Measurements from ENCODE around the gene WDFY3. TPM values are rescaled to one million over a fixed set of nuclear protein-coding genes. Genes with fewer than 3 reads are reported as not detected.

Gene WDFY3
- total RNA-seq, 1 donor from 2014 or later = 0.04 TPM

- H3K27me3 Mint-ChIP-seq = no peaks in the 10 kb centered on the region
- DNase-seq = no peak
- no peaks in the 10 kb centered on the region for H3K36me3 Mint-ChIP-seq (ENCODE audit: low read depth)
- intact Hi-C loops (cut with micrococcal nuclease) = no loop called here
- ChIA-PET POLR2A (no interaction called here), CTCF (no interaction called here)
- TF ChIP-seq CTCF (IDR thresholded peaks at IDR 0.05) = no peak
- H3K4me1 Mint-ChIP-seq = no peaks in the 10 kb centered on the region
- no peaks in the 10 kb centered on the region for H3K9me3 Mint-ChIP-seq
- H3K27ac Mint-ChIP-seq = no peak overlapping the region
- no peak overlapping the region for H3K4me3 Mint-ChIP-seq
- ATAC-seq (ENCODE audit: low read depth) = no peak
Observed at GRCh38 chr4:84905646-84906045, 60.8 kb downstream of the WDFY3 start.

GRCh38 chr4:84901740-84902281 is 64.7 kb downstream of the WDFY3 start:
- DNase-seq = no peak
- Mint-ChIP-seq H3K27me3 (no peaks in the 10 kb centered on the region), H3K36me3 (ENCODE audit: low read depth) (no peaks in the 10 kb centered on the region), H3K9me3 (no peaks in the 10 kb centered on the region), H3K27ac (no peak overlapping the region), H3K4me1 (no peaks in the 10 kb centered on the region), H3K4me3 (no peak overlapping the region)
- ChIA-PET CTCF (no interaction called here), POLR2A (no interaction called here)
- intact Hi-C loops (cut with micrococcal nuclease) = no loop called here
- no peak for TF ChIP-seq CTCF (IDR thresholded peaks at IDR 0.05)
- ATAC-seq (ENCODE audit: low read depth) = no peak

GRCh38 chr4:84901173-84901572 is 65.3 kb downstream of the WDFY3 start:
- Mint-ChIP-seq H3K4me1 (no peaks in the 10 kb centered on the region), H3K9me3 (no peaks in the 10 kb centered on the region), H3K4me3 (no peak overlapping the region), H3K27me3 (no peaks in the 10 kb centered on the region), H3K27ac (no peak overlapping the region), H3K36me3 (ENCODE audit: low read depth) (no peaks in the 10 kb centered on the region)
- ChIA-PET CTCF (no interaction called here), POLR2A (no interaction called here)
- intact Hi-C loops (cut with micrococcal nuclease) = no loop called here
- DNase-seq (no peak), ATAC-seq (ENCODE audit: low read depth) (no peak)
- TF ChIP-seq CTCF (IDR thresholded peaks at IDR 0.05) = no peak

DNA sequence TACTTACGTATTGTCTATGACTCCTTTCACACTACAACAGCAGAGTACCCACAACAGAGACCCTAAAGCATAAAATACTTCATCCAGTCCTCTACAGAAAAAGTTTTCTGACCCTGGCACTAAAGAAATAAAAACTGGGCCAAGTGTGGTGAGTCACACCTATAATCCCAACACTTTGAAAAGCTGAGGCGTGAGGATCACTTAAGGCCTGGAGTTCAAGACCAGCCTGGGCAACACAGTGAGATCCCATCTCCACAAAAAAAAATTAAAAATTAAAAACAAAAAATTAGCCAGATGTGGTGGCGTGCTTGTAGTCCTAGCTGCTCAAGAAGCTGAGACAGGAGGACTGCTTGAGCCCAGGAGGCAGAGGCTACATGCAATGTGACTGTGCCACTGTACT is 66.9 kb downstream of the WDFY3 start:
- POLR2A ChIA-PET = no interaction called here
- DNase-seq (no peak), ATAC-seq (ENCODE audit: low read depth) (no peak)
- Mint-ChIP-seq H3K27me3 (no peaks in the 10 kb centered on the region), H3K4me1 (no peaks in the 10 kb centered on the region), H3K27ac (no peak overlapping the region), H3K36me3 (ENCODE audit: low read depth) (no peaks in the 10 kb centered on the region), H3K9me3 (no peaks in the 10 kb centered on the region), H3K4me3 (no peak overlapping the region)
- intact Hi-C loops (cut with micrococcal nuclease) = no loop called here
- TF ChIP-seq CTCF (IDR thresholded peaks at IDR 0.05) = no peak
- CTCF ChIA-PET = no interaction called here

GRCh38 chr4:84897516-84897915 is 69.0 kb downstream of the WDFY3 start:
- H3K36me3 Mint-ChIP-seq (ENCODE audit: low read depth) = no peaks in the 10 kb centered on the region
- POLR2A ChIA-PET = no interaction called here

More at GRCh38 chr4:84897516-84897915, 69.0 kb downstream of the WDFY3 start:
- Mint-ChIP-seq H3K27me3 (no peaks in the 10 kb centered on the region), H3K9me3 (no peaks in the 10 kb centered on the region), H3K4me1 (no peaks in the 10 kb centered on the region), H3K27ac (no peak overlapping the region), H3K4me3 (no peak overlapping the region)
- ATAC-seq (ENCODE audit: low read depth) (no peak), DNase-seq (no peak)
- intact Hi-C loops (cut with micrococcal nuclease) = no loop called here
- TF ChIP-seq CTCF (IDR thresholded peaks at IDR 0.05) = no peak
- CTCF ChIA-PET = no interaction called here
